HTR-8/SVneo (cell line): ENCODE results near the gene FSHB.
"Not testable (repeated sequence)": the region's sequence is repeated elsewhere in the genome, so short reads cannot be mapped to it uniquely, and the experiment has no call there.

Source experiments
- DNase-seq: peaks from one replicate; pipeline ENCODE4 v3.0.0; 2011; ENCODE audit warnings: low spot score, mixed read lengths; ENCODE audit not compliant: insufficient read length
- FAIRE-seq: peaks from 2 replicates; lab custom pipeline; 2011; peaks lifted over from hg19 to GRCh38; lab: Jason Lieb, UNC

The FSHB gene

DNA sequence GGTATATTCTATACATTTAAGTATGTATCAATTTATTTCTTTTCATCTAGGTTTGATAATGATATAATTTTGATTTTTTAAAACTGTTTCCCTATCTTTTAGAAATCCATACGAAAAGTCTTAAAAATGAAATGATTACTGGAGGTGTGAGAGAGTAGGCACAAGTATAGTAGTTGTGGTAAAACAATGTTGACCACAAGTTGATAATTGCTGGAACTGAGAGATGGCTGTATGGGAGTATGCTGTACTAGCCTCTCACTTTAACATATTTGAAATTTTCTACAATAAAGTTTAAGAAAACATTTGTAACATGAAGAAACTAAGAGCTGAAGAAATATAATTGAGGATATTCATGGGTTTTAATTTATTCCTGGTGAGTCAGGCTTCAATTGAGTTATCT, 30.0 kb downstream of the FSHB start:
- no peak for FAIRE-seq
- DNase-seq = no peak

DNA sequence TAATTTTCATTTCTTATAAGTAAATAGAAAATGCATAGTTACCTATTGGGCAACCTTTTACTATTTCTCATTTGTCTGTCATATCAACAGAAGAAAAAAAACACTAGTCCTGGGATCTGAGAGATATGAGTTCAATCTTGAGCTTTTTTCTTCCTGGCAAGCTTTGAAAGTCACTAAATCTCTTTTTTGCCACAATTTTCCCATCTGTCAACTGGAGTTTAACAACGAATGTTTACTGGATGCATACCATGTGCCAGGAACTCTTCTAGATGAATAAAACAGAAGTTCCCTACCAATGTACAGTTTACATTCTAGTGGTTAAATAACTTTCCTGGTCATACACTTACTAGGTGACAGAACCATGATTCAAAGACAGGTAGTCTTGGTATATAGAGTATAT, 31.0 kb downstream of the FSHB start:
- DNase-seq (no peak), FAIRE-seq (no peak)

DNA sequence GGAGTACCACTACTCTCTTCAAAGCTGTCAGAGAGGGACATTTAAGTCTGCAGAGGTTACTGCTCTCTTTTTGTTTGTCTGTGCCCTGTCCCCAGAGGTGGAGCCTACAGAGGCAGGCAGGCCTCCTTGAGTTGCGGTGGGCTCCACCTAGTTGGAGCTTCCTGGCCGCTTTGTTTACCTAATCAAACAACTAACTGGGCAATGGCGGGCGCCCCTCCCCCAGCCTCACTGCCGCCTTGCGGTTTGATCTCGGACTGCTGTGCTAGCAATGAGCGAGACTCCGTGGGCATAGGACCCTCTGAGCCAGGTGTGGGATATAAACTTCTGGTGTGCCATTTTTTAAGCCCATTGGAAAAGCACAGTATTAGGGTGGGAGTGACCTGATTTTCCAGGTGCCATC, 37.8 kb downstream of the FSHB start:
- DNase-seq, FAIRE-seq: not testable (repeated sequence)

DNA sequence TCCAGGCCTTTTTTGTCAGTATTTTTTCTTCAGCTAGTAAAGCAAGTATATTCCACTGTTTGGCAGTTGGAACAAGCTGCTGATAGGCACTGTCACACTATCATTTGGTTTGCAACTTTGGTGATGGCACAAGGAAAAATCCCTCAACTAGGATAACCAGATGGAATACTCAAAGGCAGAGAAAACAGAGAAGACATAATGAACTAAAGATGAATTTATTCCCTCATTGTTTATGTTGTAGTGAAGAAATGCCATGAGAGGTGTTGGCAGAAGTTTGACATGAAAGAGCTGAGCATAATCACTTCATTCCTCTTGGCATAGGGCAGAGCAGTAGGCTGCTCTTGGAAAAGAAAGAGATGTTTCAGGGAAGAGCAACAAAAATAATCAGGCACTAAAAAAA, 39.9 kb downstream of the FSHB start:
- FAIRE-seq (no peak), DNase-seq (no peak)

DNA sequence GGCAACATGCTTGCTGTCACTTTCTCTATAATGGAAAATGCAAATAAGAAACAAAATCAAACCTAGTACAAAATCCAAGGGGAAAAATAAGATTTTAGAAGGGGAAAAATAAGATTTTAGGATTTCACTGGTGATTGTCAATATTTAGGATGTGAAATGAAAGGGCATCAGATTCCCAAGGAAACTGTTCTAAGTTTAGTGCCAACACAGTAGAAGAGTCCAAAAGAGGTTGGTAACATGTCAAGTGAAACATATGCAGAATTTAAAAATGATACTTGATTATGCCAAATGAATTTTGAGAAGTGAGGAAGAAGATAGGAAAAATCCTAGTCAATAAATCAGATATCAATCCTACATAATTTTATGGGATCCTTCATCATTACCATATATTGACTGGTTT, 46.4 kb downstream of the FSHB start:
- FAIRE-seq = no peak

DNA sequence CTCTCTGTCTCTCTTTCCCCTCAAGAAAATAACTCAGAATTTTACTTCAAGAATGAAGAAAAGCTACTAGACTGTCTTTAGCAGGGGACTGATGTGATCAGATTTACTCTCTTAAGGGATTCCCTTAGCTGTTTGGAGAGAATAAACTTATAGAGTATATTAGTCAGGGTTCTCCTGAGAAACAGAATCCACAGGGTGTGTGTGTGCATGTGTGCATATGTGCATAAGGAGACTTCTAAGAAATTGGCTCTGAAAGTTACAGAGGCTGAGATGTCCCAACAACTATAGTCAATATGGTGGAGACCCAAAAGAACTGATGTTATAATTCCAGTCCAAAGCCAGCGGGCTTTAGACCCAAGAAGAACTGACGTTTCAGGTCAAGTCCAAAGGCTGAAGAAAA, 49.0 kb downstream of the FSHB start:
- DNase-seq (no peak), FAIRE-seq (no peak)

More for the DNA sequence above, 46.4 kb downstream of the FSHB start:
- no peak for DNase-seq

DNA sequence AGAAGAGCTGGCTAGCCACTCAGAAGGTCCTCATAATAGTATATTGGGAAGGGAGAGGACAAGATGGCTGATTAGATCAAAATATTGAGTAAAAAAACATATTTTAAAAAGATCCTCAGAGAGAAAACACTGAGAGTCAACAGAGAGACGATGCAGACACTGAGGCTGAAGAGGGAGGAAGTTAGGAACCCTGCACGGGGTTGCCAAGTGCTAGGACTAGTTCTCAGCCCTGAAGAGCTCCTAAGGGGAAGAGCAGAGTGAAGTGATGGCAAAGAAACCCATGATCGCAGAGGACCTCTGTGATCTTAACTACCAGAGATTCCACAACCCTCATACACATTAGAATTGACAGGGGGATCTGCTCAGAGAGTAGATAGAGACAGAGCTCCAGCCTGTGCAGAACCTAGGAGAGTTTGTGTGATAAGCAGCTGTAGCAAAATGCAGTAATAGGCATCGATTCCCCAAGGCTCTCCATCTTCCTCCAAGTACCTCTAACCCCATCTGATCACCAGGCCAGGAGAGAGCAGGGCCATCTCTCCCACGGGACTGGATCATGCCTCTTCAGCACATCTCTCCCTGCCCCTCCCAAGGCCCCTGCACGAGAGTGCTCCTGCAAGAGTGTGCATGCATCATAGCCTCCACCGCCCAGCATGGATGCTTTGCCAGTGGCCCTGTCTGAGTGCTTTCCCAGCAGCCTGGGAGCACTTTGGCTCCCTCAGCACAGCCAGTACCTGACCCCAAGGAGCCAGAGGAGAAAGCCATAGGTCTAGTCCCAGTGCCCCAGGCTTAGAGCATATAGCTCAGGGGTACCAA, 50.9 kb downstream of the FSHB start:
- DNase-seq (no peak), FAIRE-seq (no peak)

DNA sequence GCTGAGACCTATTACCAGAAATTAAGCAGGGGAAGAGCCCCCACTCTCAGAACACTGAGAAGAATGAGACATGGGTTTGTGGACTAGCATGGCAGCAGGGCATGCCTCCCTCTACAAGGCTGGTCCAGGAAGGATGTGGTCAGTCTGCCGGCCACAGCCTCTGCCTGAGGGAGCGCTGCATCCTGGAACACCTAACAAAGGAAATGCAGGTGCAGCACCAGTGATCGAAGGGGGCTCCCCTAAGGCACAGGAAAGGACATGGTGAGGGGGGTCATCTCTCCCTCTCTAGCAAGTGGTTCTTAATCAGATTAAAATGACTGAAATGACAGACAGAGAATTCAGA, 51.4 kb downstream of the FSHB start:
- no peak for DNase-seq
- no peak for FAIRE-seq
